Peyer's patch (tissue), 4 donors: ENCODE data around the gene PRSS50. TPM values are rescaled to one million over a fixed set of nuclear protein-coding genes. Genes with fewer than 3 reads are reported as not detected.

Experiments
- DNase-seq, 3 donors: peaks; one replicate each; pipeline ENCODE4 v3.0.0-alpha.2; 2017 to 2019
- H3K27ac ChIP-seq, 4 donors: fragments of 200-600 bp; sonication (generic); one replicate each; pipeline ENCODE4 v1.5.1; 2016 to 2019
- H3K27me3 ChIP-seq, 2 donors: fragments of 200-600 bp; sonication (generic); one replicate each; pipeline ENCODE4 v1.5.1; 2019
- H3K36me3 ChIP-seq, 3 donors: fragments of 200-600 bp; sonication (generic); one replicate each; pipeline ENCODE4 v1.5.1; 2016 to 2019
- H3K4me1 ChIP-seq, 4 donors: fragments of 200-600 bp; sonication (generic); one replicate each; pipeline ENCODE4 v1.5.1; 2016 to 2019
- H3K4me3 ChIP-seq, 4 donors: fragments of 200-600 bp; sonication (generic); 1 replicate in 3 of 4; 2 replicates in 1 of 4; pipeline ENCODE4 v1.5.1; 2016 to 2019; ENCODE audit warnings: mild to moderate bottlenecking in 1 of 4
- H3K9me3 ChIP-seq, 4 donors: fragments of 200-600 bp; sonication (generic); one replicate each; pipeline ENCODE4 v1.5.1; 2016 to 2019; ENCODE audit warnings: mild to moderate bottlenecking in 1 of 4
- CTCF ChIP-seq, 6 experiments: fragments of 450-650 bp in 4 of 6; fragments of 200-600 bp in 2 of 6; sonication (generic) in 1 of 6; IDR thresholded peaks; one replicate each; pipeline ENCODE4 v1.5.1; 2017 to 2019; ENCODE audit warnings: antibody characterized with exemption in 6 of 6, mild to moderate bottlenecking in 3 of 6, moderate library complexity in 1 of 6
- POLR2A ChIP-seq, 2 donors: fragments of 450-650 bp; IDR thresholded peaks; one replicate each; pipeline ENCODE4 v1.5.1; 2017; ENCODE audit warnings: antibody characterized with exemption in 2 of 2, mild to moderate bottlenecking in 2 of 2, moderate library complexity in 2 of 2
- total RNA-seq, 4 donors: library from RNA; depleted of rRNA; stranded (reverse); fragments of >200 nt; gene quantifications; one replicate each; pipeline ENCODE4 v1.1.0, GENCODE V29; 2016

Gene PRSS50
- total RNA-seq, 4 donors from 2014 or later = not detected

GRCh38 chr3:46684891-46685290 lies 32.8 kb downstream of the PRSS50 start:
- TF ChIP-seq POLR2A (IDR thresholded peaks at IDR 0.05) (no peak), CTCF (IDR thresholded peaks at IDR 0.05) (no peak)
- Histone ChIP-seq H3K27me3 (no peaks in the 10 kb centered on the region), H3K27ac (no peak overlapping the region), H3K4me3 (no peak overlapping the region), H3K36me3 (peaks cover 0 to 4% (median 0%) of the 10 kb centered on the region in 3 donors), H3K9me3 (no peaks in the 10 kb centered on the region), H3K4me1 (no peaks in the 10 kb centered on the region)
- DNase-seq = no peak

GRCh38 chr3:46682974-46683373 lies 34.7 kb downstream of the PRSS50 start:
- TF ChIP-seq CTCF (IDR thresholded peaks at IDR 0.05) (no peak), POLR2A (IDR thresholded peaks at IDR 0.05) (no peak)
- no peaks in the 10 kb centered on the region for H3K4me1 ChIP-seq
- H3K36me3 ChIP-seq = peaks cover 0 to 4% (median 0%) of the 10 kb centered on the region in 3 donors

GRCh38 chr3:46681856-46682540 lies 35.7 kb downstream of the PRSS50 start:
- Histone ChIP-seq H3K4me3 (no peak overlapping the region), H3K27me3 (no peaks in the 10 kb centered on the region), H3K4me1 (no peaks in the 10 kb centered on the region), H3K36me3 (peaks cover 0 to 4% (median 0%) of the 10 kb centered on the region in 3 donors), H3K9me3 (no peaks in the 10 kb centered on the region), H3K27ac (no peak overlapping the region)
- TF ChIP-seq POLR2A (IDR thresholded peaks at IDR 0.05) (no peak), CTCF (IDR thresholded peaks at IDR 0.05) (no peak)
- no peak for DNase-seq

More at GRCh38 chr3:46682974-46683373, 34.7 kb downstream of the PRSS50 start:
- no peak overlapping the region for H3K27ac ChIP-seq
- no peak for DNase-seq
- no peaks in the 10 kb centered on the region for H3K9me3 ChIP-seq
- no peaks in the 10 kb centered on the region for H3K27me3 ChIP-seq
- no peak overlapping the region for H3K4me3 ChIP-seq

GRCh38 chr3:46681387-46681786 lies 36.3 kb downstream of the PRSS50 start:
- DNase-seq = no peak

GRCh38 chr3:46680298-46680826 lies 37.3 kb downstream of the PRSS50 start:
- Histone ChIP-seq H3K27me3 (no peaks in the 10 kb centered on the region), H3K4me3 (no peak overlapping the region), H3K27ac (no peak overlapping the region), H3K36me3 (peaks cover 0 to 4% (median 0%) of the 10 kb centered on the region in 3 donors), H3K9me3 (no peaks in the 10 kb centered on the region), H3K4me1 (no peaks in the 10 kb centered on the region)
- TF ChIP-seq POLR2A (IDR thresholded peaks at IDR 0.05) (no peak), CTCF (IDR thresholded peaks at IDR 0.05) (no peak)
- DNase-seq = no peak

More at GRCh38 chr3:46681387-46681786, 36.3 kb downstream of the PRSS50 start:
- Histone ChIP-seq H3K27me3 (no peaks in the 10 kb centered on the region), H3K4me1 (no peaks in the 10 kb centered on the region), H3K9me3 (no peaks in the 10 kb centered on the region), H3K4me3 (no peak overlapping the region), H3K27ac (no peak overlapping the region), H3K36me3 (peaks cover 0 to 4% (median 0%) of the 10 kb centered on the region in 3 donors)
- no peak for TF ChIP-seq CTCF (IDR thresholded peaks at IDR 0.05)
- no peak for TF ChIP-seq POLR2A (IDR thresholded peaks at IDR 0.05)
